Amniotic epithelial cell (primary cell): ENCODE data around the gene PYROXD2.

ENCODE experiments used
- DNase-seq: peaks from one replicate; pipeline ENCODE4 v3.0.0-alpha.2; 2010; ENCODE audit warnings: low read depth

PYROXD2 gene

DNA sequence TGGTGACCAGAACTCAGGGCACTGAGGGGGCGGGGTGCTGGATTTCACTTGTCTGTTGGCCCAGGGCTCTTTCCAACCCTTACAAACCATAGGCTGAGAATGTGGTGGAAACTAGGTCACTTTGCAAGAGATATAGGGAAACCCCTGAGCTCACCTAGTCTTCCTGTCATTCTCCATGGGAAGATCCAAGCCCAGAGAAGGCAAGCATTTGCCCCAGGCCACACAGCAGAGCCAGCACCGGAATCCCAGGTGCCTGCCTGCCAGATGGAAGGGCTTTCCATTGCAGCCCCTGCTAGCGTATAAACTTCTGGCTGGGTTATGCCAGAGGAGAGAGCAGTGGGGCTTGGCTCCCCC is 427 bp downstream of the PYROXD2 start:
- DNase-seq = no peak

GRCh38 chr10:98411768-98412167 is 3.2 kb downstream of the PYROXD2 start:
- DNase-seq = no peak

GRCh38 chr10:98411166-98411565 is 3.8 kb downstream of the PYROXD2 start:
- DNase-seq = no peak

- DNase-seq = no peak
Observed at GRCh38 chr10:98410759-98411158, 4.2 kb downstream of the PYROXD2 start.

GRCh38 chr10:98410135-98410743 is 4.7 kb downstream of the PYROXD2 start:
- DNase-seq = no peak

GRCh38 chr10:98408799-98409198 is 6.2 kb downstream of the PYROXD2 start:
- DNase-seq = no peak

- DNase-seq = no peak
Observed at GRCh38 chr10:98407744-98408241, 7.2 kb downstream of the PYROXD2 start.

- DNase-seq = no peak
Observed at GRCh38 chr10:98407017-98407743, 7.8 kb downstream of the PYROXD2 start.

- no peak for DNase-seq
Observed at GRCh38 chr10:98405422-98405821, 9.6 kb downstream of the PYROXD2 start.

GRCh38 chr10:98404571-98405359 is 10.2 kb downstream of the PYROXD2 start:
- DNase-seq = peak; percentile 38

- peak; percentile 42 for DNase-seq
Observed at GRCh38 chr10:98403812-98404504, 11.0 kb downstream of the PYROXD2 start.

- DNase-seq = no peak
Observed at GRCh38 chr10:98402931-98403718, 11.9 kb downstream of the PYROXD2 start.

DNA sequence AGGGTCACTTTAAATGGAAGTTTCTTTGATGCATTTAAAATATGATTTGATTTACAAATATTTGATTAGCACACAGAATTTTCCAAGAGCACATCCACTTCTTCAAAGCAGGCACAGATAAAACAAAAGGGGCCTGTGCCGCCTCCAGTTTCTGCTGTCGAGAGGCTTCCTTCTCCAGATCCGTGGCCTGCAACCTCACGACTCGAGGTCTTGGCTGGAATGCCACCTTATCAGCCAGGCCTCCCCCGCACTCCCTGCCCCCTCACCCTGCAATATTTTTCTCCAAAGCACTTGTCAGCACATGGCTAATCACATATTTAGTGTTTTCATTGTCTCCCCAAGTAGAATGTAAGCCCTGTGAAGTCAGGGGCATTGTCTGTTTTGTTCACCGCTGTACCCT is 12.5 kb downstream of the PYROXD2 start:
- DNase-seq = peak; percentile 70

- DNase-seq = peak; percentile 88
Observed at GRCh38 chr10:98400482-98400881, 14.5 kb downstream of the PYROXD2 start.

DNA sequence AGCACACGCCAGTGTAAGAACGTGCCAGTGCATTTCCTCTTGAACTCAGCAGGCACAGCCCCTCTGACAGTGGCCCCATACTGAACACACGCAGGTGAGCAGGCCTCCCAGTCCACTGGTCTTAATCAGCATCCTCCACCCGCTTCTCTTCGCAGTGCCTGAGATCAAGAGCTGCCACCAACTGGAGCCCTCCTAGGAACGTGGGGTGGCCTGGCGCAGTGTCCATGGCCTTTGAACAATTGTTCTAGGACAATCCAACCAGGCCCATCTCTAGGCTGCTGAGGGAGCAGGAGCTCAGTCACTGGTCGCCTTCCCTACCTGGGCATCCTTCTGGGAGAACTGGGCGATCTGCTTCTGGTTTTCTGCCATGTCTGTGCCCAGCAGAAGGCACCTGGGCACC is 15.2 kb downstream of the PYROXD2 start:
- no peak for DNase-seq

GRCh38 chr10:98397089-98397600 is 17.8 kb downstream of the PYROXD2 start:
- no peak for DNase-seq

GRCh38 chr10:98396096-98397063 is 18.6 kb downstream of the PYROXD2 start:
- no peak for DNase-seq

- no peak for DNase-seq
Observed at GRCh38 chr10:98394851-98395440, 20.0 kb downstream of the PYROXD2 start.

- DNase-seq = no peak
Observed at GRCh38 chr10:98391578-98391991, 23.4 kb downstream of the PYROXD2 start.

DNA sequence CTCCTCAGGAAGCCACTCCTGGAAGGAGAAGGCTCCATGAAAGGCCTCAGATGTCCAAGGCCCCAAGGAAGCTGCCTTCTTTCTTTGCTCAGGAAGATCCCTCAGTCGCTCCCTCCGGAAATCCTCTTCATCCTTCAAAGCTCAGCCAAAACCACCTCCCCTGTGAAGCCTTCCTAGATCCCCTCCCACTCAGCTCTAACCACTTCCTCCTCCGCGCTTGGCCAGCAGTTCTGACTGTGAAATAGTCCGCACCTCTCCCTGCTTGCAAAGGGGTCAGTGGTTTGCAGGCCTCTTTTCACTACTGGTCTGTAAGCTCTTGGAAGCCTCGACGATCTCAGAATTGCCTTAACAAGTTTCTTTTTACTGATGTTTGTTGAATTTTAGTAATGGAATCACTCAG is 23.9 kb downstream of the PYROXD2 start:
- no peak for DNase-seq
